Glutamatergic neuron (in vitro differentiated cells): ENCODE data around the gene GART. TPM values are rescaled to one million over a fixed set of nuclear protein-coding genes. Genes with fewer than 3 reads are reported as not detected.

ENCODE experiments used
- DNase-seq: peaks from one replicate; pipeline ENCODE4 v3.0.0; 2022
- H3K27ac Mint-ChIP-seq: one replicate; pipeline ENCODE4 v1.8.0; 2020; ENCODE audit warnings: mild to moderate bottlenecking, mixed read lengths, inconsistent platforms; ENCODE audit not compliant: unreplicated experiment
- H3K27me3 Mint-ChIP-seq: one replicate; pipeline ENCODE4 v1.8.0; 2020; ENCODE audit warnings: mild to moderate bottlenecking, moderate library complexity, mixed read lengths, inconsistent platforms; ENCODE audit not compliant: unreplicated experiment
- H3K36me3 Mint-ChIP-seq: one replicate; pipeline ENCODE4 v1.8.0; 2020; ENCODE audit warnings: mild to moderate bottlenecking, mixed read lengths, inconsistent platforms; ENCODE audit not compliant: unreplicated experiment
- H3K4me1 Mint-ChIP-seq: one replicate; pipeline ENCODE4 v1.8.0; 2020; ENCODE audit warnings: mild to moderate bottlenecking, low read depth, mixed read lengths, inconsistent platforms; ENCODE audit not compliant: unreplicated experiment
- H3K4me3 Mint-ChIP-seq: one replicate; pipeline ENCODE4 v1.8.0; 2020; ENCODE audit warnings: mild to moderate bottlenecking, mixed read lengths, inconsistent platforms; ENCODE audit not compliant: unreplicated experiment
- H3K9me3 Mint-ChIP-seq: one replicate; pipeline ENCODE4 v1.8.0; 2020; ENCODE audit warnings: mild to moderate bottlenecking, moderate library complexity, mixed read lengths, inconsistent platforms; ENCODE audit not compliant: unreplicated experiment
- total RNA-seq: library from RNA; stranded (reverse); fragmentation: NEBNext Ultra II Directional; extraction: Animal tissue kit (Norgen Biotek cat#: 25700); gene quantifications from one replicate; pipeline ENCODE4 v1.2.1, GENCODE V29; 2021; ENCODE audit not compliant: unreplicated experiment
- TF ChIP-seq, protein P1 (sequence below): fragments of 200-600 bp; sonication (generic); IDR thresholded peaks from one replicate; pipeline ENCODE4 v1.5.0; 2021; ENCODE audit not compliant: partially characterized antibody, unreplicated experiment

The GART gene
- total RNA-seq, 1 donor from 2014 or later, result 70.3 TPM

DNA sequence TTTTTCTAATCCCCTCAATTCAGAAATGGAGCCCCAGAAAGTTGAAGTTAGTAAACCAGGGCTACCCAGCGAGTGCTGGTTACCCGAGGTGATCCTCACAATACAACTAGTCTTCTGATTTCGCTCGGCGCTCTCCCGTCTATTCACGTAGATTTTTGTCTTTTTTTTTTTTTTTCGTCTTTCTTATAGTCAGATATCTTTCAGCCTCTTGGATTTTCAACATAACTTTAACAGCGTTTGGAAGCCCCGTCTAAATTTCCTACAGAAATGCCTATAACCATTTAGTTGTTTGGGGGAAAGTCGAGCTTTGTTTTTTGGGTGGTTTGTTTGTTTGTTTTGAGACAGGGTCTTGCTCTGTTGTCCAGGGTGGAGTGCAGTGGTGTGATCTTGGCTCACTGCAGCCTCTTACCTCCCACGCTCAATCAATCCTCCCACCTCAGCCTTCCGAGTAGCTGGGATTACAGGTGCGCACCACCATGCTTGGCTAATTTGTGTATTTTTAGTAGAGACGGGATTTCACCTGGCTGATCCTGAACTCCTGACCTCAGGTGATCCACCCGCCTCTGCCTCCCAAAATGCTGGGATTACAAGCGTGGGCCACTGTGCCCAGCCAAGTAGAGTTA lies 61.3 kb downstream of the GART start:
- Mint-ChIP-seq H3K4me1 (peaks cover 7% of the 10 kb centered on the region), H3K36me3 (peaks cover 4% of the 10 kb centered on the region), H3K27ac (peak overlapping the region; percentile 83), H3K9me3 (peaks cover 10% of the 10 kb centered on the region), H3K27me3 (peaks cover 6% of the 10 kb centered on the region), H3K4me3 (peak overlapping the region; percentile 91)
- TF ChIP-seq, protein P1, sequence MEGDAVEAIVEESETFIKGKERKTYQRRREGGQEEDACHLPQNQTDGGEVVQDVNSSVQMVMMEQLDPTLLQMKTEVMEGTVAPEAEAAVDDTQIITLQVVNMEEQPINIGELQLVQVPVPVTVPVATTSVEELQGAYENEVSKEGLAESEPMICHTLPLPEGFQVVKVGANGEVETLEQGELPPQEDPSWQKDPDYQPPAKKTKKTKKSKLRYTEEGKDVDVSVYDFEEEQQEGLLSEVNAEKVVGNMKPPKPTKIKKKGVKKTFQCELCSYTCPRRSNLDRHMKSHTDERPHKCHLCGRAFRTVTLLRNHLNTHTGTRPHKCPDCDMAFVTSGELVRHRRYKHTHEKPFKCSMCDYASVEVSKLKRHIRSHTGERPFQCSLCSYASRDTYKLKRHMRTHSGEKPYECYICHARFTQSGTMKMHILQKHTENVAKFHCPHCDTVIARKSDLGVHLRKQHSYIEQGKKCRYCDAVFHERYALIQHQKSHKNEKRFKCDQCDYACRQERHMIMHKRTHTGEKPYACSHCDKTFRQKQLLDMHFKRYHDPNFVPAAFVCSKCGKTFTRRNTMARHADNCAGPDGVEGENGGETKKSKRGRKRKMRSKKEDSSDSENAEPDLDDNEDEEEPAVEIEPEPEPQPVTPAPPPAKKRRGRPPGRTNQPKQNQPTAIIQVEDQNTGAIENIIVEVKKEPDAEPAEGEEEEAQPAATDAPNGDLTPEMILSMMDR, result peak; percentile 9
- DNase-seq, result no peak

DNA sequence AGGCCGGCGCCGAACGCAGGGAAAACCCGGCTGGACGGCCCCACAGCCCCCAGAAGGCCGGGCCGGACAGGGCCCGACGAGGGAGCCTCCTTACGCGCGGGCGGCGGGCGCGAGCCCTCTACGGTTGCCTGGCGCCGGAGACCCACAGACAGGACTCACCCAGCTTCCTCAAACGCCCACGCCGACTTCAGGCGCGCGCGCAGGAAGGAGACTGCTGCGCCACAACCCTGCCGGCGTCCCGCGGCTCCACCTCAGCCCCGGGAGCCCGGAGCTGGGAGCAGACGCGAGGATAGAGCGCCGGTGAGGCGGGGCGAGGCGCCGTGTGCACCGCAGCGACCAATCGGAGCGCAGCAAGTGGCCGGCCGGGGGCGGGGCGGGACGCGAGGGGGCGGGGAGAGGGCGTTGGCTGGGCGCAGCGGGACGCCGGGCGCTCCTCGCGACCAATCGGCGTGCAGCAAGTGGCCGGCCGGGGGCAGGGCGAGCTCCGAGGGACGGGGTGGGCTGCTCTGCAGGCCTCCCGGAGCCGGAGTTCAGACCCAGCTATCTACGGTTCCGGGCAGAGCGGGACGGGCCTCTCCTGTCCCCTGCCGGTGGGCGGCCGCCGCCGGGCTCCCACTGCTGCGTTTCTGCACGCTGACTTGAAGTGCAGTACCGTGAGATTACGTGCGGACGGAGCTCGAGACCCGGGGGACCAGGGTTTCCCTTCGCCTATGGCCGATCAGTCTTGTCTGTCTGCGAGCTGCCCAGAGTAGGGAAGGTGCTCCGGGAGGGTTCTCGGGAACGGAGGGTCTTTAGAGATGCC lies 62.0 kb downstream of the GART start, which contains the start of gene TMEM50B:
Gene TMEM50B (minus strand): TSS at position 296 of the 802 bp plus-strand sequence. CDS start 11,089 bp downstream, outside the sequence.
- Mint-ChIP-seq H3K4me3 (peak within 1 kb of the TSS; percentile 93), H3K36me3 (peaks cover 4% of the 10 kb centered on the region)
- TF ChIP-seq, protein P1, result peak; percentile 38

GRCh38 chr21:33478935-33479678 lies 62.8 kb downstream of the GART start:
- Mint-ChIP-seq H3K4me3 (peak overlapping the region; percentile 93), H3K36me3 (peaks cover 4% of the 10 kb centered on the region), H3K27ac (no peak overlapping the region), H3K27me3 (peaks cover 6% of the 10 kb centered on the region), H3K4me1 (peaks cover 7% of the 10 kb centered on the region), H3K9me3 (peaks cover 10% of the 10 kb centered on the region)
- TF ChIP-seq, protein P1, result no peak
- DNase-seq, result peak; percentile 39

More for the DNA sequence above, 62.0 kb downstream of the GART start, which contains the start of gene TMEM50B:
- H3K4me1 Mint-ChIP-seq, result peaks cover 7% of the 10 kb centered on the region
- DNase-seq, result peak; percentile 96
- peaks cover 6% of the 10 kb centered on the region for H3K27me3 Mint-ChIP-seq
- H3K27ac Mint-ChIP-seq, result peak within 1 kb of the TSS; percentile 83
- H3K9me3 Mint-ChIP-seq, result peaks cover 10% of the 10 kb centered on the region

DNA sequence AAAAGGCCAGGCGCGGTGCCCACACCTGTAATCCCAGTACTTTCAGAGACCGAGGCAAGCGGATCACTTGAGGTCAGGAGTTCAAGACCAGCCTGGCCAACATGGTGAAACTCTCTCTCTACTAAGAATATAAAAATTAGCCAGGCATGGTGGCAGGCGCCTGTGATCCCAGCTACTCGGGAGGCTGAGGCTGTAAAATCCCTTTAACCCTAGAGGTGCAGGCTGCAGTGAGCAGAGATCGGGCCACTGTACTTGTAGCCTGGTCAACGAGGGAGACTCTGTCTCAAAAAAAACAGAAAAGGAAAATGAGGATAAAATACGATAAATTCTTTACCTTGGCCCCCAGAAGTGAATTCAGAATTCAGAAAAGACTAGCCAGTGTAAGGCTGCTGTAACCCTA lies 63.7 kb downstream of the GART start:
- Mint-ChIP-seq H3K9me3 (peaks cover 10% of the 10 kb centered on the region), H3K4me1 (peaks cover 7% of the 10 kb centered on the region), H3K36me3 (peaks cover 4% of the 10 kb centered on the region), H3K4me3 (peak overlapping the region; percentile 93), H3K27ac (no peak overlapping the region), H3K27me3 (peaks cover 6% of the 10 kb centered on the region)
- TF ChIP-seq, protein P1, result no peak
- DNase-seq, result no peak
